ENCODE data around the gene EYA2. TPM values are rescaled to one million over a fixed set of nuclear protein-coding genes. Genes with fewer than 3 reads are reported as not detected.
A peak's percentile ranks its signal among the peaks of the same experiment; 100 is the strongest.

Gene EYA2
- polyA plus RNA-seq, 3 donors, result 0.04 to 0.16 TPM; not detected in 1

DNA sequence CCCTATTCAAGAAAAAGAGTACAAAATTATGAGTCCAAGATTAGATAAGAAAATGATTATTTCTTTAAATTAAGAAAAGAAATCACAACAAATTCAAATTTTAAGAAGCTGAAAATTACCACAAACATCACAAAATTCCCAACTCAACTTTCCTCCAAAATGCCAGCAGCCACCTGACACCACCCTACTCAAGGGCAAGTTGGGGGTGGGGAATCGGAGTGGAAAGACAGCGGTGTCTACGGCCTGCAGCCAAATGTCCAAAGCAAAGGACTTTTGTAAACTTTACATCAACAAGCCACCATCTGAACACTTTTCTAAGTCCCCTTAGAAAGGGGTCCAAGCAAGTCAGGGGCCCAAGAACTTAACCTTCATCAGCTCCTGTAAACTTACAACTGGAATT lies 1.6 kb upstream of the EYA2 start:
- Histone ChIP-seq H3K9me3 (replicated peaks in 1 of 2; ENCODE audit: control insufficient read depth in 1 of 2, insufficient read depth in 1 of 2, low read length in 2 of 2) (peaks cover 0 to 4% of the 10 kb centered on the region in 2 donors), H3K4me2 (replicated peaks; ENCODE audit: extremely low read depth, low read length, poor library complexity, severe bottlenecking) (no peak overlapping the region), H3K79me2 (ENCODE audit: insufficient read depth, low read length) (no peaks in the 10 kb centered on the region), H3K9ac (ENCODE audit: insufficient read depth, low read length, poor library complexity, severe bottlenecking) (no peak overlapping the region), H3K36me3 (replicated peaks in 1 of 2; ENCODE audit: control insufficient read depth in 1 of 2, insufficient read depth in 2 of 2, low read length in 2 of 2) (no peaks in the 10 kb centered on the region), H3K27me3 (ENCODE audit: control insufficient read depth in 2 of 2, insufficient read depth in 2 of 2, low read length in 2 of 2) (peaks cover 49 to 56% of the 10 kb centered on the region in 2 donors), H3K4me1 (ENCODE audit: control insufficient read depth in 1 of 2, insufficient read depth in 2 of 2, low read length in 2 of 2) (no peaks in the 10 kb centered on the region), H3K27ac (ENCODE audit: low read depth in 1 of 2, low read length in 2 of 2) (no peak overlapping the region), H3K4me3 (replicated peaks in 1 of 3; ENCODE audit: low read depth in 2 of 3, low read length in 3 of 3) (no peak overlapping the region), H2AFZ (ENCODE audit: insufficient read depth, low read depth, low read length, poor library complexity, severe bottlenecking) (no peak overlapping the region), H4K20me1 (ENCODE audit: insufficient read depth, low read length) (no peaks in the 10 kb centered on the region)
- no peak overlapping the region for H3K27ac Mint-ChIP-seq
- H3K36me3 Mint-ChIP-seq, result no peaks in the 10 kb centered on the region
- DNase-seq, result no peak
- H3K4me1 Mint-ChIP-seq, result no peaks in the 10 kb centered on the region
- no CpG with 5 or more reads among the region's 3 CpGs for WGBS (ENCODE audit: insufficient coverage)
- peak overlapping the region in 1 of 2 donors; percentile 62 for H3K4me3 Mint-ChIP-seq
- H3K9me3 Mint-ChIP-seq, result peaks cover 0 to 13% (median 8%) of the 10 kb centered on the region in 7 donors
- peaks cover 59 to 74% (median 59%) of the 10 kb centered on the region in 3 donors for H3K27me3 Mint-ChIP-seq (ENCODE audit: low read depth in 3 of 3)
- intact Hi-C loops (cut with micrococcal nuclease), result no loop called here
- TF ChIP-seq, protein P1, sequence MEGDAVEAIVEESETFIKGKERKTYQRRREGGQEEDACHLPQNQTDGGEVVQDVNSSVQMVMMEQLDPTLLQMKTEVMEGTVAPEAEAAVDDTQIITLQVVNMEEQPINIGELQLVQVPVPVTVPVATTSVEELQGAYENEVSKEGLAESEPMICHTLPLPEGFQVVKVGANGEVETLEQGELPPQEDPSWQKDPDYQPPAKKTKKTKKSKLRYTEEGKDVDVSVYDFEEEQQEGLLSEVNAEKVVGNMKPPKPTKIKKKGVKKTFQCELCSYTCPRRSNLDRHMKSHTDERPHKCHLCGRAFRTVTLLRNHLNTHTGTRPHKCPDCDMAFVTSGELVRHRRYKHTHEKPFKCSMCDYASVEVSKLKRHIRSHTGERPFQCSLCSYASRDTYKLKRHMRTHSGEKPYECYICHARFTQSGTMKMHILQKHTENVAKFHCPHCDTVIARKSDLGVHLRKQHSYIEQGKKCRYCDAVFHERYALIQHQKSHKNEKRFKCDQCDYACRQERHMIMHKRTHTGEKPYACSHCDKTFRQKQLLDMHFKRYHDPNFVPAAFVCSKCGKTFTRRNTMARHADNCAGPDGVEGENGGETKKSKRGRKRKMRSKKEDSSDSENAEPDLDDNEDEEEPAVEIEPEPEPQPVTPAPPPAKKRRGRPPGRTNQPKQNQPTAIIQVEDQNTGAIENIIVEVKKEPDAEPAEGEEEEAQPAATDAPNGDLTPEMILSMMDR (IDR thresholded peaks at IDR 0.05), result no peak

DNA sequence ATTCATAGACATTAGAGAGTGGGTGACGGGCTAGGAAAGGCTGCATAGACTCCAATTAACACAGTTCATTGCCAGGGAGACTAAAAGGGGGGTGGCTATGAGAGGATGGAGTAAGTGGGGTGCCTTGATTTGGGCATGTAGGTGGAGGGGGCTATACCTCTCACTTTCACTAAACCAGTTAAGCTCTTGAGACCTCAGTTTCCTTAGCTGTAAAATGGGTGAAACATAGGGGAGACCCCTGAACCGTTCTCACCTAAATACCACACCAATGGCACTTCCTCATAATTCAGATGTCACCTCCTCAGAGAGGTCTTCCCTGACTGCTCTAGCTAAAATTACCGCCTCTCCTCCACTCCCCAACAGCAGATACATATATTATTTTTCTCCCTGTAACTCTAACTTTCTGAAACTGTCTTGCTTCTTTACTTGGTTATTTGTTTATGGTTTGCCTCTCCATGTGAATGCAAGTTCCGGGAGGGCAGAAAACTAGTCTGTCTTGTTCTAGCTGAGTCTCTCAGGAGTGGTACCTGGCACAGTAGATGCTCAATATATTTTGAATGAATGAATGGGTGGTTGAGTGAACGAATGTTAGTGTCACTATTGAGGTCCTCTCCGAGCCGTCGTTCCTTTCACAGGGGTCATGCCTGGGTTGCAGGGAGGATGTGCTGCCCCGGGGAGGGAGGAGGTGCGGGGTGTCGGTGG lies 615 bp upstream of the EYA2 start:
- TF ChIP-seq, protein P1 (IDR thresholded peaks at IDR 0.05), result no peak
- no peak overlapping the region for H3K27ac ChIP-seq (ENCODE audit: low read depth in 1 of 2, low read length in 2 of 2)
- H3K27ac Mint-ChIP-seq, result no peak overlapping the region
- H3K4me2 ChIP-seq (replicated peaks; ENCODE audit: extremely low read depth, low read length, poor library complexity, severe bottlenecking), result no peak overlapping the region
- peaks cover 49 to 58% of the 10 kb centered on the region in 2 donors for H3K27me3 ChIP-seq (ENCODE audit: control insufficient read depth in 2 of 2, insufficient read depth in 2 of 2, low read length in 2 of 2)
- no peaks in the 10 kb centered on the region for H3K79me2 ChIP-seq (ENCODE audit: insufficient read depth, low read length)
- H4K20me1 ChIP-seq (ENCODE audit: insufficient read depth, low read length), result no peaks in the 10 kb centered on the region
- H3K4me1 Mint-ChIP-seq, result no peaks in the 10 kb centered on the region
- WGBS (ENCODE audit: insufficient coverage), result 8% methylated on average over 8 of the region's 11 CpGs
- H3K27me3 Mint-ChIP-seq (ENCODE audit: low read depth in 3 of 3), result peaks cover 56 to 75% (median 60%) of the 10 kb centered on the region in 3 donors
- intact Hi-C loops (cut with micrococcal nuclease), result no loop called here
- no peaks in the 10 kb centered on the region for H3K36me3 Mint-ChIP-seq
- H3K4me1 ChIP-seq (ENCODE audit: control insufficient read depth in 1 of 2, insufficient read depth in 2 of 2, low read length in 2 of 2), result no peaks in the 10 kb centered on the region
- peaks cover 0 to 12% (median 8%) of the 10 kb centered on the region in 7 donors for H3K9me3 Mint-ChIP-seq
- no peak for DNase-seq
- no peak overlapping the region for H2AFZ ChIP-seq (ENCODE audit: insufficient read depth, low read depth, low read length, poor library complexity, severe bottlenecking)
- no peak overlapping the region for H3K9ac ChIP-seq (ENCODE audit: insufficient read depth, low read length, poor library complexity, severe bottlenecking)
- H3K36me3 ChIP-seq (replicated peaks in 1 of 2; ENCODE audit: control insufficient read depth in 1 of 2, insufficient read depth in 2 of 2, low read length in 2 of 2), result no peaks in the 10 kb centered on the region
- peaks cover 0 to 4% of the 10 kb centered on the region in 2 donors for H3K9me3 ChIP-seq (replicated peaks in 1 of 2; ENCODE audit: control insufficient read depth in 1 of 2, insufficient read depth in 1 of 2, low read length in 2 of 2)
- H3K4me3 Mint-ChIP-seq, result peak overlapping the region in 1 of 2 donors; percentile 84
- no peak overlapping the region for H3K4me3 ChIP-seq (replicated peaks in 1 of 3; ENCODE audit: low read depth in 2 of 3, low read length in 3 of 3)

All from CD14-positive monocyte (primary cell).